GM18951 (cell line): Measurements from ENCODE around the gene ACER1.

Source experiments
- POLR2A ChIP-seq: IDR thresholded peaks from 4 replicates; pipeline ENCODE4 v1.6.1; 2011; ENCODE audit warnings: mild to moderate bottlenecking; ENCODE audit not compliant: insufficient read length, insufficient read depth; ENCODE audit errors: extremely low read depth
- in situ Hi-C: fragments of 300-500 bp; cut with MboI; formaldehyde crosslinking; loops from one replicate; pipeline ENCODE4 v1.12.0; 2022; ENCODE audit warnings: low sequenced_read_pairs, mixed read lengths, inconsistent platforms; ENCODE audit not compliant: unreplicated experiment

The ACER1 gene

GRCh38 chr19:6272411-6272791 lies 61.0 kb downstream of the ACER1 start:
- in situ Hi-C loops = no loop called here
- no peak for TF ChIP-seq POLR2A

DNA sequence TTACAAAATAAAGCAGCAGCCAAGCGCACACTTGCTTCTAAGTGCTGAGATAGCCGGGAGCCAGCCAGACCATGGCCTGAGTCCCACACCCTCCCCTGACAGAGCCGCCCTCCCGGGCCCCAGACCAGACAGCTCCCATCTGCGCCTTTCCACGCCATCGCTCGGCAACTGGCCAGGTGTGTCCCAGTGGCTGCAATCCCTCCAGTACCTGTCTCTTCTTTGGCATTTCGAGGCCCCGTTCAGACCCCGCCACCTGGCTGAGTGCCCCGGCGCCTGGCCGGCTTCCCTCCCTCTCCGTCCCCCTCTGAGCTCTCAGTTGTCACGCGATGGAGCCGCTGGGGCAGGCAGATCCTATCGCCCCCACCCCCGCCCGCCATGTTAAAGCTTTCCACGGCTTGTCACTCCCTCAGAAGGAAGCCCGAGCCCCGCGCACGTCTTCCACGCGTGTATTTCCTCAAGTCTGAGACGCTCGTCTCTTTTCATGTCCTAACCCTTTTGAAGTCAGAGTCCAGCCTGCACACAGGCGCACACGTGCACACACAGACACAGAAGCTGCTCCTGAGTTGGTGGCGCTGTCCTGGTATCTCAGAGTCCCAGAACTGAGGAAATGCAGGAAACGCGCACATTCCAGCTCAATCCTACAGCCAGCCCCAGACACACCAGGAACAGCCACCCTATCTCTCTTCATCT lies 61.5 kb downstream of the ACER1 start:
- no peak for TF ChIP-seq POLR2A
- in situ Hi-C loops = no loop called here

GRCh38 chr19:6271251-6271650 lies 62.2 kb downstream of the ACER1 start:
- in situ Hi-C loops = no loop called here
- no peak for TF ChIP-seq POLR2A

- TF ChIP-seq POLR2A = no peak
- in situ Hi-C loops = no loop called here
Observed at GRCh38 chr19:6270822-6271221, 62.6 kb downstream of the ACER1 start.

GRCh38 chr19:6270076-6270745 lies 63.2 kb downstream of the ACER1 start:
- no peak for TF ChIP-seq POLR2A
- in situ Hi-C loops = no loop called here

GRCh38 chr19:6269101-6269886 lies 64.1 kb downstream of the ACER1 start:
- TF ChIP-seq POLR2A = no peak
- in situ Hi-C loops = no loop called here

GRCh38 chr19:6268382-6268771 lies 65.0 kb downstream of the ACER1 start:
- in situ Hi-C loops = no loop called here

DNA sequence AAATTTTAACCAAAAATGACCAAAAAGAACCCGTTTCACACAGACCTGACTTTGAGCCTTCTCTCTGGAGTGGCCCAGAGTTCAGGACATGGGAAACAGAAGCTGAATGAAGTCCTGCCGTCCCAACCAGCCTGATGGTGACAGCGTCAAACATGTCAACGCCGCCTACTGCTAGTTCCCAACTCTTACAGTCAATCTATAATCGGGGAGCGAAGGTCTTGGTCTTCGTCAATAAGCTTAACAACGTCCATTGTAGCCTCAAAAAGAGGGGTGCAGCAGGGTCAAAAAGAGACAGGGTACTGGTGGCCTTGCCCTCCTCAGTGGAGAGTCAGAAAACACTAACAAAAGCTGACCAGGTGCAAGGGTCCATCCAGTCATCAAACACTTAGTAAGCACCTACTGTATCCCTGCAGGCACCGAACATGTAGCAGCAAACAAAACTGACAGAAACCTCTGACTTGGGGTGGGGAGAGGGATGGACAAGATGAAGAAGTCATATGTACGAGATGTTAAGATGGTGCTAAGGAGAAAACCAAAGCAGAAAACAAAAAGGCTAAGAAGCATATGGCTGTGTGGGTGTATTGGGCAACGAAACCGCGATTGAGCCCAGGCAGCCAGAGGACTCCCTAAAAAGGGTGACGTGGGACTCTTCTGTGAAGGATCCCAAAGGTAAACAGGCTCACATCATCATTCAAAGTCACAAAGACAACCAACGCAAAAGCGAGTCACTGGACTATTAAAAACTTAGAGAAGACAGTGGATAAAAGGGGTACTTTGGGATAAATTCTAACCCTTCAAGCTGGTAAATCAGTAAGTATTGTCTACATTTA lies 65.6 kb downstream of the ACER1 start:
- TF ChIP-seq POLR2A = no peak
- in situ Hi-C loops = no loop called here

More at GRCh38 chr19:6268382-6268771, 65.0 kb downstream of the ACER1 start:
- no peak for TF ChIP-seq POLR2A

DNA sequence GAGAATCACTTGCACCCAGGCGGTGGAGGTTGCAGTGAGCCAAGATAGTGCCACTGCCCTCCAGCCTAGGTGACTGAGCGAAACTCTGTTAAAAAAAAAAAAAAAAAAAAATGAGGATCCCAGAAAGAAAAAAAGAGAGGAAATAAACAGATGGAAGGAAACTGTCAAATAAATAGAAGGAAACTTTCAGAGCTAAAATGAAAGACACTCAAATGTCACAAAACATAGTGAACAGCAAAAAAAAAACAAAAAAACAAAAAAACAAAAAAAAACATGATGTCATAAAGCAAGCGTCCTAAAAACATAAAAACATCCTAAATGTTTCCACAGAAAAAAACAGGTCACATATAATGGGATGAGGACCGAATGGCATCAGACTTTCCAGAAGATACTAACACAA lies 68.6 kb downstream of the ACER1 start:
- in situ Hi-C loops = no loop called here
- no peak for TF ChIP-seq POLR2A

DNA sequence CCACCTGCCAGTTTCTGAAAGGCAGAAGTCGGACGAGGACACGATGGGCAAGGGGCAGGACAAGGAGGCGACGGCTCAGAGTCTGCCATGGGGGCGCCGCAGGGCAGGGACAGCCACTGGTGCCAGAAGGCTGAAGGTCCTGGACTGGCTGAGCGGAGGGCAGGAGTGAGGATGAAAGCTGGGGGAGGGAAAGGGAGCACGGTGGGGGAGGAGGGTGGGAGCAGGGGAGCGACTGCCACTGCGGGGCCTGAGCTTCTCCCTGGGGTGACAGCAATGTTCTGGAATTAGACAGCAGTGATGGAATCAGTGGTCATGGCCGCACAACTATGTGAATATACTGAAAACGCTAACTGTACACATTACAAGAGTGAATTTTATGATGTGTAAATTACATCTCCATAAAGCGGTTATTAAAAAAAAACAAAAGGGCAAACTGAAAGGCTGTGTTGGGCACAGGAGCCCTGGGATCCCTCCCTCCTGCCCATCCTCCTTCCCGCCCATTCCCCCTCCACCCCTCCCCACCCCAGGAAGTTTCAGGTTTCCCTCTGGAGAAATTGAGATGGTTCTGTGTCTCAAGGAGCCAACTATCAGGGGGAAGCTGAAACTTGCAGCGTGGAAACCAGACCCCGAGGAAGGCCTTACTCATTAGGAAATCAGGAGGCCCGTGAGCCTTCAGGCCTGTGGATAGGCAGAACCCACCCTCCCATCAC lies 69.5 kb downstream of the ACER1 start:
- in situ Hi-C loops = no loop called here
- no peak for TF ChIP-seq POLR2A

- in situ Hi-C loops = no loop called here
- TF ChIP-seq POLR2A = no peak
Observed at GRCh38 chr19:6263306-6263705, 70.1 kb downstream of the ACER1 start.

GRCh38 chr19:6262519-6262918 lies 70.9 kb downstream of the ACER1 start:
- in situ Hi-C loops = no loop called here
- TF ChIP-seq POLR2A = no peak
